GM21786 (cell line): ENCODE results near the gene TCF3.

Source experiments
- ATAC-seq: cut with Tn5 transposase; IDR thresholded peaks from one replicate; pipeline ENCODE4 v1.9.1; 2021; ENCODE audit not compliant: unreplicated experiment

TCF3 gene

GRCh38 chr19:1631557-1632100, 20.8 kb downstream of the TCF3 start:
- no peak for ATAC-seq

GRCh38 chr19:1630811-1631210, 21.6 kb downstream of the TCF3 start:
- ATAC-seq: no peak

GRCh38 chr19:1630012-1630411, 22.4 kb downstream of the TCF3 start:
- no peak for ATAC-seq

GRCh38 chr19:1629256-1629808, 23.1 kb downstream of the TCF3 start:
- no peak for ATAC-seq

GRCh38 chr19:1627194-1627593, 25.2 kb downstream of the TCF3 start:
- no peak for ATAC-seq

GRCh38 chr19:1626417-1627010, 25.9 kb downstream of the TCF3 start:
- ATAC-seq: no peak

GRCh38 chr19:1624458-1624857, 28.0 kb downstream of the TCF3 start:
- no peak for ATAC-seq

- no peak for ATAC-seq
Measured at GRCh38 chr19:1622541-1622940, 29.9 kb downstream of the TCF3 start.

GRCh38 chr19:1622007-1622406, 30.4 kb downstream of the TCF3 start:
- ATAC-seq: no peak

GRCh38 chr19:1621574-1621973, 30.8 kb downstream of the TCF3 start:
- ATAC-seq: no peak

- no peak for ATAC-seq
Measured at GRCh38 chr19:1621021-1621420, 31.4 kb downstream of the TCF3 start.

GRCh38 chr19:1620502-1620901, 31.9 kb downstream of the TCF3 start:
- no peak for ATAC-seq

- no peak for ATAC-seq
Measured at GRCh38 chr19:1619703-1620102, 32.7 kb downstream of the TCF3 start.

- ATAC-seq: no peak
Measured at GRCh38 chr19:1619094-1619439, 33.3 kb downstream of the TCF3 start.

- ATAC-seq: no peak
Measured at GRCh38 chr19:1618157-1619093, 34.0 kb downstream of the TCF3 start.

- no peak for ATAC-seq
Measured at GRCh38 chr19:1616875-1617274, 35.5 kb downstream of the TCF3 start.

- no peak for ATAC-seq
Measured at GRCh38 chr19:1616396-1616795, 36.0 kb downstream of the TCF3 start.

- no peak for ATAC-seq
Measured at GRCh38 chr19:1615156-1615765, 37.2 kb downstream of the TCF3 start.

GRCh38 chr19:1613808-1614570, 38.4 kb downstream of the TCF3 start:
- ATAC-seq: no peak

- ATAC-seq: no peak
Measured at GRCh38 chr19:1613146-1613545, 39.3 kb downstream of the TCF3 start.
